ENCODE results near the gene ITGAX.

DNA sequence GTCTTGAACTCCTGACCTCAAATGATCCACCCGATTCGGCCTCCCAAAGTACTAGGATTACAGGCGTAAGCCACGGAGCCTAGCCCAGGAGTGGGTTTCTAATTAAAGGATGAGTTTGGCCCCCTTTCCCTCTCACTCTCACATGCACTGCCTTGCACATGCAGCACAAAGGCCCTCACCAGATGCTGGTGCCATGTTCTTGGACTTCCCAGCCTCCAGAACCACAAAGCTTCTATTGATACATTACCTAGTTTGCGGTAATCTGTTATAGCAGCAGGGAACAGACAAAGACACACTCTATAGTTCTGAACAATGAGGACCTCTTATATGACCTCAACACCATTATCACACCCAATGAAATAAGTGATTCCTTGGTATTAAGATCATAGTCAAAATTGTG is 20.3 kb downstream of the ITGAX start:
- TF ChIP-seq, protein P1, sequence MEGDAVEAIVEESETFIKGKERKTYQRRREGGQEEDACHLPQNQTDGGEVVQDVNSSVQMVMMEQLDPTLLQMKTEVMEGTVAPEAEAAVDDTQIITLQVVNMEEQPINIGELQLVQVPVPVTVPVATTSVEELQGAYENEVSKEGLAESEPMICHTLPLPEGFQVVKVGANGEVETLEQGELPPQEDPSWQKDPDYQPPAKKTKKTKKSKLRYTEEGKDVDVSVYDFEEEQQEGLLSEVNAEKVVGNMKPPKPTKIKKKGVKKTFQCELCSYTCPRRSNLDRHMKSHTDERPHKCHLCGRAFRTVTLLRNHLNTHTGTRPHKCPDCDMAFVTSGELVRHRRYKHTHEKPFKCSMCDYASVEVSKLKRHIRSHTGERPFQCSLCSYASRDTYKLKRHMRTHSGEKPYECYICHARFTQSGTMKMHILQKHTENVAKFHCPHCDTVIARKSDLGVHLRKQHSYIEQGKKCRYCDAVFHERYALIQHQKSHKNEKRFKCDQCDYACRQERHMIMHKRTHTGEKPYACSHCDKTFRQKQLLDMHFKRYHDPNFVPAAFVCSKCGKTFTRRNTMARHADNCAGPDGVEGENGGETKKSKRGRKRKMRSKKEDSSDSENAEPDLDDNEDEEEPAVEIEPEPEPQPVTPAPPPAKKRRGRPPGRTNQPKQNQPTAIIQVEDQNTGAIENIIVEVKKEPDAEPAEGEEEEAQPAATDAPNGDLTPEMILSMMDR (IDR thresholded peaks at IDR 0.05 in 4 of 5, conservative IDR thresholded peaks at IDR 0.05 in 1 of 5) = no peak
- TF ChIP-seq POLR2A (IDR thresholded peaks at IDR 0.05) = no peak

Data from gastrocnemius medialis (tissue), 4 donors.